CD4-positive, alpha-beta T cell treated with Interleukin-15 for 4 hours (primary cell): ENCODE data around the gene PPP1CB.
"Not testable (repeated sequence)": the region's sequence is repeated elsewhere in the genome, so short reads cannot be mapped to it uniquely, and the experiment has no call there.

Source experiments
- DNase-seq: peaks from one replicate; pipeline ENCODE4 v3.0.0-alpha.2; 2020; ENCODE audit warnings: low spot score

PPP1CB gene

GRCh38 chr2:28778392-28778791 lies 26.8 kb downstream of the PPP1CB start:
- DNase-seq: no peak

GRCh38 chr2:28779001-28779400 lies 27.4 kb downstream of the PPP1CB start:
- no peak for DNase-seq

DNA sequence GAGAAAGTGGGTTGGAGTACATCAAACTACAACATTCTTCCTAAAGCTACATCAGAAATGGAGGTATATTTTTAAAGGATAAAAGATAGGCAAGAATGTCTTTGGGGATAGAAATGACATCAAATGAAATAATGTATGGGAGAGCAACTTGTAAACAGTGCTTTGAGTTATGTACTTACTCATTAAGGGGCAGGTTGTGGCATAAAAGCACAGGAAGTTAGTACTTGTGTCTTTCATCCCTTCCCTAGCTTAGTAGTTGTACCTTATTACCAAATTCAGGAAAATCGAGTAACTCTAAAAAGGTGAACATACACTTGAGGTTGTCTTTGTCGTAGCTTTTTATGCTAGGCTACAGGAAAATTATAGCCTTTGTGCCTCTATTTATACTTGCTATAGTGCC lies 28.9 kb downstream of the PPP1CB start:
- DNase-seq: no peak

GRCh38 chr2:28782423-28782822 lies 30.8 kb downstream of the PPP1CB start:
- DNase-seq: no peak

GRCh38 chr2:28784570-28784969 lies 32.9 kb downstream of the PPP1CB start:
- not testable (repeated sequence) for DNase-seq

- DNase-seq: no peak
Observed at GRCh38 chr2:28796620-28797019, 45.0 kb downstream of the PPP1CB start.

- DNase-seq: no peak
Observed at GRCh38 chr2:28801726-28802125, 50.1 kb downstream of the PPP1CB start.

DNA sequence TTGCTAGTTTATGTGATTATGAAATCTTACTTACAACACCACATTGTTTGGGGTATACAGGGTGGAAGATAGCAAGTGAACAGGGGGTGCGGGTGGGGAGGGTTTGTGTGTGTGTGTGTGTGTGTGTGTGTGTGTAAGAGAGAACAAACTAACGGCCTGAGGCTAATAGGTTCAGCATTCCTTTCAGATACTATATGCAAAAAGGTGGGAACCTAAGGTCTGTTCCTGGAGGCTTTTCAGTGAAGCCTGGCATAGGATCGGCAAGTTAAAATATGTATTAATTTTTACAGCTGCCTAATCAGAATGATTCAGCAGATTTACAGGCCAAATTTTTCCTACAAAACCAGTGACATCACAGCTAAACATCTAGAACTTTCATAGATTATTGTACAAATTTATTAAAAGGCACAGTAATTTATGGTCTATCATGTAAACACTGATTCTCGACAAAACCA lies 51.4 kb downstream of the PPP1CB start:
- no peak for DNase-seq

GRCh38 chr2:28809927-28810326 lies 58.3 kb downstream of the PPP1CB start:
- no peak for DNase-seq

DNA sequence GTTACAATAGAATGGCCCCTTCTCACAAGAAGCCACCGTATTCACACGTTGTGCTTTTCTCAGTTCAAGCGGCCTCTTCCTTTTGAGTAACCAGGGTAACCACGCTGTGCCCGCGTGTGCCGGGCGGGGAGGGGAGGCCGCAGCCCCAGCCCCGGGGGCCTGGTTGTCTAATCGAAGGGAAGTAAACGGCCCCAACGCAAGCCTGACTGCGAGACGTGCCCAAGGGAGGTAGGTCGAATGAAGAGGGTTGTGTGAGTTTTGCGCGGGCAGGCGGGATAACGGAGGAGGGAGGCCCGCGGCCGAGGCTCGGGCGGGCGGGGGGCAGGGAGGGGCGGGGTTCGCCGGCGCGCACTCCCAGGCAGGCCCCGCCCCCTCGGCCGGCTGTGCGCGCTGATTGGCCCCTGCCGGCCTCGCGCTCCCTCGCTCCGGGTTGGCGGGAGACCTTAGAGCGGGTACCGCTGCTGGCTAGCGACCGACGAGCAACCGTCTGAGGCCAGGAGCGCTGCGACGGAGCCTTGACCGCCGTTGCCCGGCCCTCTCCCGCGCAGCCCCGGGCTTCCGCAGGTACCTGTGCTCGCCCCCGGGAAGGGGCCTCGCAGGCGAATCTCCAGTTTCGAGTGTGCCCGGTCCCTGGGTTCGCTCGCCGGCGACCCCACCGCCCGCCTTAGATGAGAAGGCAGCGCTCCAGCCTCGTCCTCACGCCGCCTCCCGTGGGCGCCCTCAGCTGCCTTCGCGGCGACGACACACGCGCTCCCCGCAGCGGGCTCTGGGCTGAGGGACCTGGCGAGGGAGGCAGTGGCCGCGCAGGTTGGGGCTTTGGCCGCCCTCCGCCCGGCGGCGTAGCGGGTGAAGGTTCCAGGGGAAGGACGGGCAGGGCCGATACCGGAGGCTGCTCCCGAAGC lies 59.0 kb downstream of the PPP1CB start, which contains the start of gene SPDYA:
Gene SPDYA, plus strand, starts transcription at position 451 of the 902 bp plus-strand sequence. CDS start 5,181 bp downstream, outside the sequence.
- peak; percentile 78 for DNase-seq

DNA sequence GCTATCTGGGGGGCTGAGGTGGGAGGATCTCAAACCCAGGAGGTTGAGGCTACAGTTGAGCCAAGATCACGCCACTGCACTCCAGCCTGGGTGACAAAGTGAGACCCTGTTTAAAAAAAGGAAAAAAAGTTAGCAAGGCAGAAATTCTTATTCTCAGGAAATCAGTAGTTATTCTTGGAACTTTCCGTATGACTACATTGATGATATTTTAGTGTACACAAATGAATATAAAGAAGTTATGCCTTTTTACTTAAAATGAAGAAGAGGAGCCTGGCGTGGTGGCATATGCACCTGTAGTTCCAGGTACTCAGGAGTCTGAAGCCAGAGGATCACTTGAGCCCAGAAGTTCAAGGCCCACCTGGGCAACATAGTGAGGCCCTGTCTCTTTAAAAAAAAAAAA lies 66.4 kb downstream of the PPP1CB start:
- DNase-seq: no peak

DNA sequence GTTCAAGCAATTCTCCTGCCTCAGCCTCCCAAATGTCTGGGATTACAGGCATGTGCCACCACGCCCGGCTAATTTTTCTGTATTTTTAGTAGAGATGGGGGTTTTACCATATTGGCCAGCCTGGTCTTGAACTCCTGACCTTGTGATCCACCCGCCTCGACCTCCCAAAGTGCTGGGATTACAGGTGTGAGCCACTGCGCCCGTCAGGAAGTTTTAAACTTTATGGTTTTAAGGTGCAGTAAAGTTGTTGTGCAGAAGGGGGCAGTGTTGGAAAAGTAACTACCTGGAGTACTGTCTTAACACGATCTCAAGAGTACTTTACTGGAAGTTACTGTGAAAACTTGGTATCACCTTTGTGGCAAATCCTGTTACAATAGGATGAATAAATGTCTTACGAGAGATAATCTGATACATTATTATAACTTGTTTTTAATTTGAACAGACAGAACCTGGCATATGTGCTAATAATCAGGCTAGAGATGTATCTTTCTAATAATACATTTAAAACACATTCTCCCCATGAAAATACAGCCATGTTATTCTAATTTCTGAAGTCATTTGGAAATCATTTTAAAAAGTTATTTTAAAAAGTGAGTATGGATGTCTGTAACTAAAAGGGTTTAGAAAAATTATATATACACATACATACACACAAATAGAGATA lies 69.8 kb downstream of the PPP1CB start:
- DNase-seq: peak; percentile 77

GRCh38 chr2:28822036-28822435 lies 70.4 kb downstream of the PPP1CB start:
- no peak for DNase-seq

GRCh38 chr2:28824207-28824606 lies 72.6 kb downstream of the PPP1CB start:
- no peak for DNase-seq

GRCh38 chr2:28824870-28825269 lies 73.2 kb downstream of the PPP1CB start:
- no peak for DNase-seq

DNA sequence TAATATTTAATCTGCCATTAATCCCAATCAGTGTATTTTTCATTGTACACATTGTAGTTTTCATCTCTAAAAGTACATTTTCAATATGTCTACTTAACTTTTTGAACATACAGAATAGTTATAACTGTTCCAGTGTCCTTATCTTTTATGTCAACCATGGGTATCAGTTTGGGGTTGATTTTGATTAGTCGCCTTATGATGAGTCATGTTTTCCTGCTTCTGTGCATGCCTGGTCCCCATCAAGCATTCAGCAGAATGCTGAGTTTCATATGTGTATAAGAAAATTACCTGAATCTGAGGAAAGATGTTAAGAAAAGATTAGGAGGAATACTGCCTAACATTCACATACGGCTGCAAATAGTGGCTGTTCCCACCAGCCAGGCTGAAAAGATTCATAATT lies 76.8 kb downstream of the PPP1CB start:
- DNase-seq: no peak

GRCh38 chr2:28833740-28834470 lies 82.3 kb downstream of the PPP1CB start:
- DNase-seq: no peak

DNA sequence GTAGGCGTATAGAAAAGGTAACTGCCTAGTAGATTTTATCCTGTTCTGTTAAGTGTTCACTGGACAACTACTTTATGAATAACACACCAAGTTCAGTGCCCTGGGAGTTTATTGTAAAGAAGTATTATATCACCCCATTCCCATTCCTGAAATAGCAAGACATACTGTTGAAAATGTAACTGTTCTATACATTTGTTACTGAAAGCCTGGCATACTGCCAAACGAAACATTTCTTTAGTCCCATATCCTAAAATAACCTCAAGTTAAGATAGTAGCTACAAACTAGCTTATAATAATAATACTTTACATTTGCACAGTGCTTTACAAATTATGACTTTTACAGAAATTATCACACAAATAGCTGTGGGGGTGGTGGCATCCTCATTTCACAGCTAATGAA lies 84.2 kb downstream of the PPP1CB start:
- DNase-seq: no peak

DNA sequence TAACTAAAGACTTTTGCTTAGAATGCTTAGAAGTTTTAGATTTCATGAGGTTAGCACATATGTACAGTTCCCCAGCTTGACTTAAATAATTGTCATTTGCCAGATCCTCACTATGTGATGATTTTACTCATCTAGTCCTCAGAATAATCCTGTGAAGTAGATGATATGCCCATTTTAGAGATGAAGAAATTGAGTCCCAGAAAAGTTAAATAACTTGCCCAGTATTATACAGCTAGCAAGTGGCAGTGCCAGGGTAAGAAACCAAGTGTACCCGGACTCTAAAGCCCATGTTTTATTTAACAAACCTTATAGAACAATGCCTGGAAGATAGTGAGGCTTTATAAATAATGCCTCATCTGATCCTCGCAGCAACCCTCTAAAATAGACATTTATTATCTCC lies 87.3 kb downstream of the PPP1CB start:
- no peak for DNase-seq

GRCh38 chr2:28842042-28842441 lies 90.4 kb downstream of the PPP1CB start:
- DNase-seq: no peak
